ENCODE data around the gene LTBP1.

DNA sequence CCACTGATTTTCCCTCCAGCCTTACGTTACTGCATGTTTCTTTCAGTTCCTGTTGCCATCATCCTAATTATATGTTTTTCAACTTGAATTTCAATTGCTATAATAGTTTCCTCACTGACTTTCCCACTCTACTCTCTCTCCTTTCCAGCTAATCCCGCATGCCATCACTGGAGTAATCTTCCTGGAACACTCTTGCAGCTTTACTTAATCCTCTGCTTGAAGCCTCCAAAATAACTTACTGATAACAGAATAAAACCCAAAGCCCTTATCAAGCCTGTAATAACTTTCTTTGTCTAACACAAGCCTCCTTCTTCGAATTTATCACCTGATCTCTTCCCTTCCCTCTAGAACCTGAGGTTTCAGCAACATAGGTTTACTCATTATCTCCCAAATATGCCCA lies 237.3 kb downstream of the LTBP1 start:
- TF ChIP-seq, protein P1, sequence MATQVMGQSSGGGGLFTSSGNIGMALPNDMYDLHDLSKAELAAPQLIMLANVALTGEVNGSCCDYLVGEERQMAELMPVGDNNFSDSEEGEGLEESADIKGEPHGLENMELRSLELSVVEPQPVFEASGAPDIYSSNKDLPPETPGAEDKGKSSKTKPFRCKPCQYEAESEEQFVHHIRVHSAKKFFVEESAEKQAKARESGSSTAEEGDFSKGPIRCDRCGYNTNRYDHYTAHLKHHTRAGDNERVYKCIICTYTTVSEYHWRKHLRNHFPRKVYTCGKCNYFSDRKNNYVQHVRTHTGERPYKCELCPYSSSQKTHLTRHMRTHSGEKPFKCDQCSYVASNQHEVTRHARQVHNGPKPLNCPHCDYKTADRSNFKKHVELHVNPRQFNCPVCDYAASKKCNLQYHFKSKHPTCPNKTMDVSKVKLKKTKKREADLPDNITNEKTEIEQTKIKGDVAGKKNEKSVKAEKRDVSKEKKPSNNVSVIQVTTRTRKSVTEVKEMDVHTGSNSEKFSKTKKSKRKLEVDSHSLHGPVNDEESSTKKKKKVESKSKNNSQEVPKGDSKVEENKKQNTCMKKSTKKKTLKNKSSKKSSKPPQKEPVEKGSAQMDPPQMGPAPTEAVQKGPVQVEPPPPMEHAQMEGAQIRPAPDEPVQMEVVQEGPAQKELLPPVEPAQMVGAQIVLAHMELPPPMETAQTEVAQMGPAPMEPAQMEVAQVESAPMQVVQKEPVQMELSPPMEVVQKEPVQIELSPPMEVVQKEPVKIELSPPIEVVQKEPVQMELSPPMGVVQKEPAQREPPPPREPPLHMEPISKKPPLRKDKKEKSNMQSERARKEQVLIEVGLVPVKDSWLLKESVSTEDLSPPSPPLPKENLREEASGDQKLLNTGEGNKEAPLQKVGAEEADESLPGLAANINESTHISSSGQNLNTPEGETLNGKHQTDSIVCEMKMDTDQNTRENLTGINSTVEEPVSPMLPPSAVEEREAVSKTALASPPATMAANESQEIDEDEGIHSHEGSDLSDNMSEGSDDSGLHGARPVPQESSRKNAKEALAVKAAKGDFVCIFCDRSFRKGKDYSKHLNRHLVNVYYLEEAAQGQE (IDR thresholded peaks at IDR 0.05; ENCODE audit: low read depth, low read length) = no peak
- TF ChIP-seq ASH2L (IDR thresholded peaks at IDR 0.05; ENCODE audit: borderline replicate concordance, low read depth) = no peak

All from GM12878 (cell line).